ENCODE results near the gene MAGI1. TPM values are rescaled to one million over a fixed set of nuclear protein-coding genes. Genes with fewer than 3 reads are reported as not detected.

Gene MAGI1
- total RNA-seq, 1 experiment from 2014 or later: 58.2 TPM

GRCh38 chr3:65758438-65758837 is 280.3 kb downstream of the MAGI1 start:
- Mint-ChIP-seq H3K4me1 (peaks cover 55% of the 10 kb centered on the region), H3K36me3 (no peaks in the 10 kb centered on the region), H3K9me3 (no peaks in the 10 kb centered on the region), H3K27ac (no peak overlapping the region), H3K27me3 (ENCODE audit: low read depth) (no peaks in the 10 kb centered on the region), H3K4me3 (no peak overlapping the region)
- POLR2A ChIA-PET: no interaction called here
- DNase-seq (ENCODE audit: low spot score) (no peak), ATAC-seq (no peak)
- TF ChIP-seq PRRX2 (CRISPR knock-in tag; IDR thresholded peaks at IDR 0.05): no peak
- TF ChIP-seq RELA (CRISPR knock-in tag; IDR thresholded peaks at IDR 0.05; ENCODE audit: borderline replicate concordance): no peak
- TF ChIP-seq GRHL2 (CRISPR knock-in tag; IDR thresholded peaks at IDR 0.05; ENCODE audit: insufficient replicate concordance, severe bottlenecking): no peak
- no peak for TF ChIP-seq RORB (CRISPR knock-in tag; IDR thresholded peaks at IDR 0.05)
- no peak for TF ChIP-seq JUN (CRISPR knock-in tag; IDR thresholded peaks at IDR 0.05)
- CTCF ChIA-PET: interaction anchor here (0.9 kb wide), 1 partner anchor 11 kb away, joined by 3 read pairs; no protein-coding TSS in a partner anchor

- no peaks in the 10 kb centered on the region for H3K36me3 Mint-ChIP-seq
- H3K4me3 Mint-ChIP-seq: no peak overlapping the region
- POLR2A ChIA-PET: no interaction called here
- H3K27ac Mint-ChIP-seq: 0 out of 2 replicates have a peak overlapping the region, but pooled peaks have one; percentile 25
- H3K4me1 Mint-ChIP-seq: peaks cover 34% of the 10 kb centered on the region
- no peak for ATAC-seq
- no peaks in the 10 kb centered on the region for H3K27me3 Mint-ChIP-seq (ENCODE audit: low read depth)
- DNase-seq (ENCODE audit: low spot score): no peak
- H3K9me3 Mint-ChIP-seq: no peaks in the 10 kb centered on the region
- TF ChIP-seq KAT7 (CRISPR knock-in tag; IDR thresholded peaks at IDR 0.05; ENCODE audit: borderline replicate concordance) (no peak), ZNF532 (CRISPR knock-in tag; IDR thresholded peaks at IDR 0.05; ENCODE audit: borderline replicate concordance) (no peak), IRF1 (CRISPR knock-in tag; IDR thresholded peaks at IDR 0.05) (no peak), ZNF317 (CRISPR knock-in tag; IDR thresholded peaks at IDR 0.05; ENCODE audit: borderline replicate concordance, low read depth) (no peak), ZNF138 (CRISPR knock-in tag; conservative IDR thresholded peaks at IDR 0.05) (no peak), ZSCAN18 (CRISPR knock-in tag; IDR thresholded peaks at IDR 0.05) (no peak), NFE2L1 (CRISPR knock-in tag; IDR thresholded peaks at IDR 0.05) (no peak), SOX15 (CRISPR knock-in tag; IDR thresholded peaks at IDR 0.05) (no peak), NFYB (CRISPR knock-in tag; conservative IDR thresholded peaks at IDR 0.05; ENCODE audit: low read depth) (no peak), ZBTB21 (CRISPR knock-in tag; IDR thresholded peaks at IDR 0.05; ENCODE audit: borderline replicate concordance) (no peak), TEAD1 (CRISPR knock-in tag; IDR thresholded peaks at IDR 0.05) (no peak), E2F4 (CRISPR knock-in tag; IDR thresholded peaks at IDR 0.05; ENCODE audit: borderline replicate concordance, low read depth) (no peak), MLX (CRISPR knock-in tag; IDR thresholded peaks at IDR 0.05) (no peak), NR1H2 (CRISPR knock-in tag; IDR thresholded peaks at IDR 0.05) (no peak), NR2C2 (CRISPR knock-in tag; IDR thresholded peaks at IDR 0.05) (no peak), ZNF281 (CRISPR knock-in tag; IDR thresholded peaks at IDR 0.05) (no peak)
- CTCF ChIA-PET: interaction anchor here (1.9 kb wide), 1 partner anchor 21 kb away, joined by 12 read pairs; no protein-coding TSS in a partner anchor
Measured at GRCh38 chr3:65752636-65753035, 286.1 kb downstream of the MAGI1 start.

Measured in WTC11 (cell line).